Metanephros (tissue), 2 donors: ENCODE measurements around the gene CCS. TPM values are rescaled to one million over a fixed set of nuclear protein-coding genes. Genes with fewer than 3 reads are reported as not detected.

Source experiments
- small RNA-seq: library from RNA; depleted of rRNA; stranded (forward); fragments of <200 nt; gene quantifications from one replicate; pipeline ENCODE3, GENCODE V24; 2014; ENCODE audit warnings: low replicate concordance
- total RNA-seq: library from RNA; depleted of rRNA; stranded (reverse); fragments of >200 nt; gene quantifications from one replicate; pipeline ENCODE4 v1.2.3, GENCODE V29; 2014

CCS gene, protein sequence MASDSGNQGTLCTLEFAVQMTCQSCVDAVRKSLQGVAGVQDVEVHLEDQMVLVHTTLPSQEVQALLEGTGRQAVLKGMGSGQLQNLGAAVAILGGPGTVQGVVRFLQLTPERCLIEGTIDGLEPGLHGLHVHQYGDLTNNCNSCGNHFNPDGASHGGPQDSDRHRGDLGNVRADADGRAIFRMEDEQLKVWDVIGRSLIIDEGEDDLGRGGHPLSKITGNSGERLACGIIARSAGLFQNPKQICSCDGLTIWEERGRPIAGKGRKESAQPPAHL
- total RNA-seq: 35.4 TPM

DNA sequence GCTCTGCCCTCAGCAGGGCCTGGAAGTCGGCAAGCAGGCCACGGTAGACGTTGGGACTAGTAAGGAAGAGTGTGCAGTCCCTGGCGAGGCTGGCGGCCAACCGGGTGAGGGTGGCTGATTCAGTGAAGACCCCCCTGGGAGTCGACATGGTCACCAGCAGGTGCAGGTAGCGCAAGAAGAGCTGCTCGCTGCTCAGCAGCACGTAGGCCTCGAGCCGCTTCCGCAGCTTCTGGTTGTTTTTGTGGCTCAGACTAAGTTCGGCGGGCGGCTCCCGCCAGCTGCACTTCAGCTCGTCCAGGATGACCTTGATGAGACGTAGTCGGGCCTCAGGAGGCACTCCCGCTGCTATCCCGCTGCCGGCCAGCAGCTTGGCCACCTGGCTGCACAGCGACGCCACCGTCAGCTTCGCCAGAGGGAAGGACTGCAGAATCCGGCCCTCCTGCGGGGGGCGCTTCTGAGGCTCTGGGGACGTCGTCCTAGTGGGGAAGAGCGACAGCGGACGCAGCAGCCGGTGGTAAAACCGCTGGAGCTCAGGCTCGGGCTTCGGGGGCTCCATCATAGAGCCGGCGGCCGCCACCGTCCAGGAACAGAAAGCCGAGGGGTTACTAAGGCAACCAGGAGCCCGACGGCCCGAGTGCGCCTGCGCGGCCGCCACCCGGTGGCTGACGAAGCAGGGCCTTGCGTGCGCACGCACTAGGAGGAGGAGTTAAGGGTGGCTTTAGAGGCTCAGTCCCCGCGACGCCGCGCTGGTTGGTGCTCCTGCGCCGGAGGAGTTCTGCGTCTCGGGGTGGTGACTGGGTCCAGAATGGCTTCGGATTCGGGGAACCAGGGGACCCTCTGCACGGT is at the start of gene CCS, which contains the start of gene CCDC87:
Gene CCS (plus strand): TSS at position 729 of the 846 bp plus-strand sequence. CDS start 77 bp downstream, at position 806.
Gene CCDC87 (minus strand): TSS at position 607 of the 846 bp plus-strand sequence. CDS start 48 bp downstream, at position 559.

DNA sequence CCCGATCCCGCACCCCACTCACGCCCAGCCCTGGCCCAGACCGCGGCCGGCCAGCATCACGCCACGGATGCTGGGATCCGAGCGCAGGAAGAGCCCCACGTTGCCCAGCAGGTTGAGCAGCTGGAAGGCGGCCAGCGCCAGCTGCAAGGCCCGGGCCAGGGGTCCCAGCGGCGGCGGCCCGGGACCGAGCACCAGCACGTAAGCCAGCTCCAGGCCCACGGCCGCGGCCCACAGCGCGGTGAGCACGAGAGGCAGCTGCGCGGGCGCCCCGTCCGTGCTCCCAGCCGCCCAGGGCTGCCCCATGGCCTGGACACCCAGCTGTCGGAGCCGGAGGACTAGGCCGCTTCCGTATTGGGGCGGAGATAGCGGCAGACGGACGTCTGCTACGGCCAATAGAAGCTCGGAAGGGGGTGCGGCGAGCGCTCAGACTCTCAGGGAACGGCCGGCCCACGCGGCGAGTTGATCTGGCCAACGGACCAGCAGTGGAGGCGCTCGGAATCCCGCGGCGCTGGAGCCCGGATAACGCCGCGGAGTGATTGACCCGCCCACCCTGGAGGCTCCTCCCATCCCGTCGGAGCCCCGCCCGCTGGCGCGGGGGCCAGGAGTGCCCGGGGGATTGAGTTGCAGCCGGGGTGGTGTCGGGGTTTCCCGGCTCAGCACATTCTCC is 47.2 kb upstream of the CCS start, which contains the start of gene ZDHHC24:
Gene ZDHHC24 (minus strand): TSS at position 348 of the 667 bp plus-strand sequence. CDS start 45 bp downstream, at position 303.

DNA sequence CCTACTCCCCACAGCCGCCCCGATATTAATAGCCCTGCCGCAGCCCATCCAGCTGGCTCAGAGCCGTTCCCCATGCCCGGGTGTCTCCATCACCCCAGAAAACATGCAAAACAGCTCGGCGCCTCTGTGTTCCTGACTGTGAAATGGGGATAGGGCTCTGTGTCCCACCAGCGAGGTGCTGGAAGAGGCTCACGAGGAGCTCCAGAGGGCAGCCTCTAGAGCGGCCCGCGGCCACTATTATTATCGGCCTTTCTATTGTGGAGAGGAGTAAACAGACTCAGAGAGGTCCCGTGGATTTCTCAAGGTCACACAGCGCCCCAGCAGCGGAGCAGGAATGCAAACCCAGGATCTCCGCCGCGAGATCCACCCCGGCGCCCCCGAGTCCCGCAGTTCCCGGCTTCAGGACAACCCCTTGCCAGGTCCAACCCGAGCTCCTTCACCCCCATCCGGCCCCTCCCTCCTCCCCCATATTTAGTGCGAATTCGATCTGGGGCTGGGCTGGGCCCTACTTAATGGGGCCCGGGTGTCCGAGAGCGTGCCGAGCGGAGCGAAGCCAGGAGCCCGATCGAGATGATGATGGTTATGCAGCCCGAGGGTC is 46.5 kb upstream of the CCS start, which contains the start of gene ACTN3:
Gene ACTN3 (plus strand): TSS at position 536 of the 598 bp plus-strand sequence. CDS start 35 bp downstream, at position 571.

DNA sequence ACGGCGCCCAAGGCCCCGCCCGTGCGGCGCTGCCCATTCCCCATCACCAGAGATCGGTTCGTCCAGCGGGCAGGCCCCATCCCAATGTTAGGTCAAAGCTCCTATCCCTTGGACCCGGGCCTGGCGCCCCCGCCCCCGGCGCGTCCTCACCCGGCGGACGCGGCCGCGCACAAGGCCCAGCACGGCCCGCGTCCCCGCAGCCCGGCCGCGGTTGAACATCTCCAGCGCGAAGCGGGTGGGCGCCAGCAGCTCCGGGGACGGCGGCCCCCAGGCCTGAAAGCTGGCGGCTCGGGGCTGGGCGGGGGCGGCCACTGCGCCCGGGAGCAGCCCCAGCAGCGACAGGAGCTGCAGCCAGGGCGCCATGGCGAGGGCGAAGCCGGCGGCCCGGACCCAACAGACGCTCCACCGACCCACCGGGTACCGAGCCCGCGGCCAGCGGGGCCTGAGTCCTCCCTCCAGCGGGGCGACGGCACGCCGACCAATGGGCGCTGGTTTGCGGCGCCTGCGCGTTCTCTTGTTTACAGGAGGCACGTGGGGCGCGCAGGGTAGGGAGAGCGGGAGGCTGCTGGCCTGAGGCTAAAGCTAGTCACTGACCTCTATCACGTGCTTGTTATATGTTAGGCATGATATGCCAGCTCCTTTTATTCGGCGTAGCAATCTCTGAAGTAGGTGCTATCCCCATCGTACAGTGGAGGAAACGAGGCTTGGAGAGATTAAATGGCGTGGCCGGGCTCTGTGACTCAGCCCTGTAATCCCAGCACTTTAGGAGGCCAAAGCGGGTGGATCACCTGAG is 24.7 kb upstream of the CCS start, which contains the start of gene CTSF:
Gene CTSF (minus strand): TSS at position 483 of the 793 bp plus-strand sequence. CDS start 120 bp downstream, at position 363.

DNA sequence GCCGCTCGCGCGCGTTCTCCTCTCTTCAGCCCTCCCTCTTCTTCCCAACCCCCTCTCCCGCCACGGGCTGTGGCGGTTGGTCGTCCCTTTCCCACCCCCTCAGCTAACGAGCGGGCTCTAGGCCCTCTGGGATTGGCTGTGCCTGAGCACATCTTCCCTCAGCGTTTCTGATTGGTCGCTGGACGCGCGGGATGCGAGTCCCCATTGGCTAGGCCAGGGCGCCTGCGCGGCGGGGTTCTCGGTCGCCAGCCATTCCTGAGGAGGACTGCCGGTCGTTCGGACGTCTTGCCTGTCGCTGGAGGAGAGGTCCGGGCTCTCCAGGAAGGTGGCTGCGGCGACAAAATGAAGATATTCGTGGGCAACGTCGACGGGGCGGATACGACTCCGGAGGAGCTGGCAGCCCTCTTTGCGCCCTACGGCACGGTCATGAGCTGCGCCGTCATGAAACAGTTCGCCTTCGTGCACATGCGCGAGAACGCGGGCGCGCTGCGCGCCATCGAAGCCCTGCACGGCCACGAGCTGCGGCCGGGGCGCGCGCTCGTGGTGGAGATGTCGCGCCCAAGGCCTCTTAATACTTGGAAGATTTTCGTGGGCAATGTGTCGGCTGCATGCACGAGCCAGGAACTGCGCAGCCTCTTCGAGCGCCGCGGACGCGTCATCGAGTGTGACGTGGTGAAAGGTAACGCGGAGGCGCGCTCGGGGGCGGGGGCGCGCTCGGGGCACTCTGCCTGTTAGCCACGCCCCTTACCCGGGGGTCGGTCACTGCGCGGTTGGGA is 23.6 kb downstream of the CCS start, which contains the start of gene RBM14:
Gene RBM14 (plus strand): TSS at position 252 of the 776 bp plus-strand sequence. CDS start 91 bp downstream, at position 343.

DNA sequence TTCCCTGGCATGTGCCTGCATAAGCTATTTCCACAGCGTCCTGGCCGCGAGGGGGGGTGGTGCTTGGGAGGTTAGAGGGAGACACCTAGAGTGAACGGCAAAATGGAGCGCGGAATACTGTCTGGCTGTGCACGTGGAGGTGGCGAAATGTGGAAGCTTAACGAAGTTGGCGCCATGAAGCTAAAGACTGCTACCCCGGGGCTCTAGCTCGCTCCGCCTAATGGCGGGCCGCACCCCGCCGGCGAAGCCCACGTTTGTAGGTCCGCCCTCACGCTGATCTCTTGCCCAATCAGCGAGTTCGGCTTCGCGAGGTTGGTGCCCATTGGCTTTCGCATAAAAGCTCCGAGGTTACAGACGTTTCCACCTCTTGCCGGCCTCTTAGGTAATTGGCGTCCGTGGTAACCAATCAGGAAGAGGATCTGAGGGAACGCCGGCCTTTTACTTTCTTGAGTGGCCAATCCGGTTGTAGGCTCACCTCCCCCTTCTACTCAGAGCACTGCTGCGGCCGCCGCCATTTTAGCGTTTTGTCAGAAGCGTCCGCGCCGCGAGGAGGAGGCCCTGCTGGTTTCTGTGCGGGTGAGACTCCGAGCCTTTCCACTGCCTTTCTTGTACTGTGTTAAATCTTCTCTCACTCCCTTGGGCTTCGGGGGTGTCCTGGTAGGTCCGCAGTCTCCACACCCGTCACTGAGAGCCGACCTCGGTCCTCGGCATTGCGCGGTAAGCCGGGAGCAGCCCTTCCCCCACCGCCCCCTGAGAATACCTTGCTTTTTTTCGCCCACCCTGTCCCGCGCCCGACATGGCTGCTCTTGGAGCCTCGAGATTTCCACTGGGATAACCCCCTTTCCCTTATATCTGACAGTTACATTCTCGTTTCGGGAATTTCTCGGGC is 45.4 kb downstream of the CCS start, which contains the start of gene RBM4:
Gene RBM4 (plus strand): TSS at position 527 of the 889 bp plus-strand sequence. CDS start 1,009 bp downstream, outside the sequence.

Small RNA genes lying within 50 kb of the gene (small RNA-seq; reads per million reads assigned to genes)
- gene RNU4-39P: not detected

Other genes with a start within 250 kb of the CCS start
- gene BRMS1, start 248.1 kb upstream of the CCS start, total RNA-seq: 19.2 TPM
- gene B4GAT1, start 245.6 kb upstream of the CCS start, total RNA-seq: 52.5 TPM
- 10.5 TPM for gene SLC29A2, start 221.4 kb upstream of the CCS start, total RNA-seq
- gene NPAS4, start 172.2 kb upstream of the CCS start, total RNA-seq: 3.1 TPM
- gene MRPL11, start 154.3 kb upstream of the CCS start, total RNA-seq: 40.3 TPM
- 10.8 TPM for gene PELI3, start 126.3 kb upstream of the CCS start, total RNA-seq
- gene DPP3, start 112.8 kb upstream of the CCS start, total RNA-seq: 25.6 TPM
- gene BBS1, start 82.5 kb upstream of the CCS start, total RNA-seq: 81.9 TPM
- 12.3 TPM for gene ZDHHC24, start 47.1 kb upstream of the CCS start, total RNA-seq
- gene ACTN3, start 46.3 kb upstream of the CCS start, total RNA-seq: 37.8 TPM
- 79.2 TPM for gene CTSF, start 24.6 kb upstream of the CCS start, total RNA-seq
- gene CCDC87, start 122 bp upstream of the CCS start, total RNA-seq: 0.23 TPM
- 80.9 TPM for gene RBM14, start 23.4 kb downstream of the CCS start, total RNA-seq
- 164 TPM for gene RBM4, start 45.5 kb downstream of the CCS start, total RNA-seq
- gene RBM4B, start 84.7 kb downstream of the CCS start, total RNA-seq: 40.8 TPM
- gene SPTBN2, start 136.0 kb downstream of the CCS start, total RNA-seq: 99.8 TPM